ENCODE results near the gene SOWAHA. TPM values are rescaled to one million over a fixed set of nuclear protein-coding genes. Genes with fewer than 3 reads are reported as not detected.

SOWAHA gene
- total RNA-seq, 1 donor from 2014 or later = not detected

DNA sequence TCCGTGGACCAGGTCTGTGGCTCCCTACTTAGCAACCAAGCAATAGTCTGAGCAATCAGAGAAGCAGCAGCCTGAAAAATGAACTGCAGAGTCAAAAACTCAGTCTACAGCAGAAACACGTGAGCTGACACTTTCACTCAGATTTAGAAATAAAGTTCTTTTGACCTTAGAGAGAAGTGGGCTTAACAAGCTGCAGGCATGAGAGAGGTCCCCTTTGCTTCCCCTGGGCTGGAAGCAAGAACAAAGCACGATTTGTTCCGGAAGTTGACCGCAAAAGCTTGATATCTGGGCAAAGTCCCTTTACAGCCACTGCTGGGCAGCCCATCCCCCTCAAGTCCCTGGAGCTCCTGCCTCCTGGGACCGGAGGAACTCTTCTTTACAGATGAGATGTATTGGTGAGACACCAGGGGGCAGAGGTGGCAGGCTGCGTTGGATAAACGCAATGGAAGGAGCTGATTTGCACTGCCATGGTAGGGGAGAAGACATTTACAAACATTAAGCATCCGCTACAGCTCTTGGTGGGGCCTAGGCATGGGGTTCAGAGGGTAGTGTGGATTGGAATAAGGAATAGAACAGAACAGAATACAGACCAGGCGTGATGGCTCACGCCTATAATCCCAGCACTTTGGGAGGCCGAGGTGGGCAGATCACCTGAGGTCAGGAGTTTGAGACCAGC, 5.8 kb upstream of the SOWAHA start:
- no peak overlapping the region for H3K4me3 ChIP-seq (ENCODE audit: low read depth, low read length)
- DNase-seq (ENCODE audit: low read depth) (no peak), FAIRE-seq (no peak)
- H3K27me3 ChIP-seq (ENCODE audit: control insufficient read depth, insufficient read depth, low read length) = peaks cover 2% of the 10 kb centered on the region
- no peaks in the 10 kb centered on the region for H3K36me3 ChIP-seq (ENCODE audit: control insufficient read depth, insufficient read depth, low read length)
- TF ChIP-seq, protein P1, sequence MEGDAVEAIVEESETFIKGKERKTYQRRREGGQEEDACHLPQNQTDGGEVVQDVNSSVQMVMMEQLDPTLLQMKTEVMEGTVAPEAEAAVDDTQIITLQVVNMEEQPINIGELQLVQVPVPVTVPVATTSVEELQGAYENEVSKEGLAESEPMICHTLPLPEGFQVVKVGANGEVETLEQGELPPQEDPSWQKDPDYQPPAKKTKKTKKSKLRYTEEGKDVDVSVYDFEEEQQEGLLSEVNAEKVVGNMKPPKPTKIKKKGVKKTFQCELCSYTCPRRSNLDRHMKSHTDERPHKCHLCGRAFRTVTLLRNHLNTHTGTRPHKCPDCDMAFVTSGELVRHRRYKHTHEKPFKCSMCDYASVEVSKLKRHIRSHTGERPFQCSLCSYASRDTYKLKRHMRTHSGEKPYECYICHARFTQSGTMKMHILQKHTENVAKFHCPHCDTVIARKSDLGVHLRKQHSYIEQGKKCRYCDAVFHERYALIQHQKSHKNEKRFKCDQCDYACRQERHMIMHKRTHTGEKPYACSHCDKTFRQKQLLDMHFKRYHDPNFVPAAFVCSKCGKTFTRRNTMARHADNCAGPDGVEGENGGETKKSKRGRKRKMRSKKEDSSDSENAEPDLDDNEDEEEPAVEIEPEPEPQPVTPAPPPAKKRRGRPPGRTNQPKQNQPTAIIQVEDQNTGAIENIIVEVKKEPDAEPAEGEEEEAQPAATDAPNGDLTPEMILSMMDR (IDR thresholded peaks at IDR 0.05; ENCODE audit: insufficient read depth, low read length, severe bottlenecking) = no peak

GRCh38 chr5:132808448-132808847, 4.7 kb upstream of the SOWAHA start:
- no peak for FAIRE-seq
- peaks cover 5% of the 10 kb centered on the region for H3K27me3 ChIP-seq (ENCODE audit: control insufficient read depth, insufficient read depth, low read length)

GRCh38 chr5:132808866-132809265, 4.2 kb upstream of the SOWAHA start:
- Histone ChIP-seq H3K27me3 (ENCODE audit: control insufficient read depth, insufficient read depth, low read length) (peaks cover 8% of the 10 kb centered on the region), H3K4me3 (ENCODE audit: low read depth, low read length) (no peak overlapping the region), H3K36me3 (ENCODE audit: control insufficient read depth, insufficient read depth, low read length) (no peaks in the 10 kb centered on the region)
- no peak for FAIRE-seq
- DNase-seq (ENCODE audit: low read depth) = no peak
- TF ChIP-seq, protein P1 (IDR thresholded peaks at IDR 0.05; ENCODE audit: insufficient read depth, low read length, severe bottlenecking) = no peak

More at GRCh38 chr5:132808448-132808847, 4.7 kb upstream of the SOWAHA start:
- DNase-seq (ENCODE audit: low read depth) = no peak
- Histone ChIP-seq H3K36me3 (ENCODE audit: control insufficient read depth, insufficient read depth, low read length) (no peaks in the 10 kb centered on the region), H3K4me3 (ENCODE audit: low read depth, low read length) (no peak overlapping the region)
- TF ChIP-seq, protein P1 (IDR thresholded peaks at IDR 0.05; ENCODE audit: insufficient read depth, low read length, severe bottlenecking) = no peak

DNA sequence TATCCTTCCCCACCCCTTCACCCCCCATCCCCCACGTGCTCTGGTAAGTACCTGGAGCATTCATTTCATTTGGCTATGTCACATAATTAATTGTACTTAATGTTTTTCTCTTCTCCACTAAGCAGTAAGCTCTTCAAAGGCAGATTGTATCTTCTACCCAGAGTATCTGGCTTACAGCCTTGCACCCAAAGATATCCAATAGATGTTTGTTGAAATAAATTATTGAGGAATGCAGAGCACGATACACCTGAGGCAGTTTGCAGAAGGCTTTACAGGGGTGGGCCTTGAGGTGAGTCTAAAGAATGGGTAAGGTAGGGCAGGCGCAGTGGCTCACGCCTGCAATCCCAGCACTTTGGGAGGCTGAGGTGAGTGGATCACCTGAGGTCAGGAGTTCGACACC, 2.5 kb upstream of the SOWAHA start:
- no peak for DNase-seq (ENCODE audit: low read depth)
- no peak overlapping the region for H3K4me3 ChIP-seq (ENCODE audit: low read depth, low read length)
- no peaks in the 10 kb centered on the region for H3K36me3 ChIP-seq (ENCODE audit: control insufficient read depth, insufficient read depth, low read length)

DNA sequence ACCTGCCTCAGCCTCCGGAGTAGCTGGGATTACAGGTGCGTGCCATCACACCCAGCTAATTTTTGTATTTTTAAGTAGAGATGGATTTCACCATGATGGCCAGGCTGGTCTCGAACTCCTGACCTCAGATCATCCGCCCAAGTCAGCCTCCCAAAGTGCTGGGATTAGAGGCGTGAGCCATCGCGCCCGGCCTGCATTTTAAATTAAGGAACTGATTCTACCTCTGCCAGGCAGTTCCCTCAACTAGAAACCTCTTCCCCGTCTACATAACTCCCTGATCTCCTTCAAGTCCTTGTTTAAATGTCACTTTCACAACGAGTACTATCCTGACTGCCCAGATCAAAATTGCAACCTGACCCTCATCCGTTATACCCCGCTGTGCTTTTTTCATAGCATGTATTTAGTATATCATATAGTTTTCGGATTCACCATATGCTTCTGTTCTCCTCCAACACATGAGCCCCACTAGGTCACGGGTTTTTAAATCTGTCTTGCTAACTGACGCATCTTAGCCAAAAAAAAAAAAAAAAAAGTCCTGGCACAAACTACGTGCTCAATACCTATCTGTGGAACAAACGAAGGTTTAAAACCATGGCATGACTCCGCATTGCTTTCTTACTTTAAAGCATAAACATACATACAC, 858 bp upstream of the SOWAHA start:
- FAIRE-seq (no peak), DNase-seq (ENCODE audit: low read depth) (no peak)
- Histone ChIP-seq H3K36me3 (ENCODE audit: control insufficient read depth, insufficient read depth, low read length) (no peaks in the 10 kb centered on the region), H3K4me3 (ENCODE audit: low read depth, low read length) (no peak overlapping the region), H3K27me3 (ENCODE audit: control insufficient read depth, insufficient read depth, low read length) (peaks cover 8% of the 10 kb centered on the region)
- TF ChIP-seq, protein P1 (IDR thresholded peaks at IDR 0.05; ENCODE audit: insufficient read depth, low read length, severe bottlenecking) = no peak

More for the DNA sequence above, 2.5 kb upstream of the SOWAHA start:
- TF ChIP-seq, protein P1 (IDR thresholded peaks at IDR 0.05; ENCODE audit: insufficient read depth, low read length, severe bottlenecking) = no peak
- peaks cover 8% of the 10 kb centered on the region for H3K27me3 ChIP-seq (ENCODE audit: control insufficient read depth, insufficient read depth, low read length)
- FAIRE-seq = no peak

Data from bronchial epithelial cell (primary cell).